AG09319 (cell line): ENCODE data around the gene UVRAG.
"Not testable (repeated sequence)": the region's sequence is repeated elsewhere in the genome, so short reads cannot be mapped to it uniquely, and the experiment has no call there.

Experiments
- DNase-seq: peaks from one replicate; pipeline ENCODE4 v3.0.0-alpha.2; 2010; ENCODE audit warnings: low read depth; ENCODE audit errors: extremely low read depth
- TF ChIP-seq, protein P1 (sequence below): IDR thresholded peaks from 2 replicates; pipeline ENCODE4 v1.5.1; 2011; ENCODE audit warnings: low read depth, mild to moderate bottlenecking, inconsistent platforms, low read length, moderate library complexity

Gene UVRAG

DNA sequence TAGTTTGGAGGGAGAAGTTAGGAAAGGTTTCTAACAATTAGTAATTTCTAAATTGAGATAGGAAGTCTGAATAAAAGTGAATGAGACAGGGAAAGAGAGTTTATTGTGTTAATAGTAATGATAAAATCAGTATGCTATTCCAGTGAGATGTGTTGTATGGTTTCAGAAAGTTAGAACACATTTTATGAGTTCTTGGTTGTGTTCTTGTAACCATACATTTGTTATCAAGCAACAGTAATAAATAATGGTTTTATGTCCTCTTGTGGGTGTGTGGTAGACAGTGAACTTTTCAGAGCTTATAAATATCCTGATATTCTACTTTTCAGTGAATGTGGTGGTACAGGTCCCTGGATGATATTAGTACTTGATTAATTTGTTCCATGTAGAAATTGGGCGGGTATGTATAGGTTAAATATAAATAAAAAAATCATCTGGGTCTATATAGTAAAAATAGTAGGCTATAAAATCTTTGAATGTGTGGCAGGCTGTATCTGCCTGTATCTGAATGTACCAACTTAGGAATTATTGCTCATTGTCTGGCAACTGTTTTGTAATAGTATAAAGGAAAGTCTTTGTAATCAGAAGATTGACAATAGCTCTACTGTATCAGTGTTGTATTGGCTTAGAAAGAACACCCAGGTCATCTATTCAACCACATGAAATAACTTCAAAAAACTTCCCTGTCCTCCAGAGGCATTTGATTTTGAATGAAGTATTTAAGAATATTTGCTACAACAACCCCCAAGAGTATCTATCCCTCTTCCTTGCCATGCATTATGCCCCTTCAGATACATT is 54.8 kb downstream of the UVRAG start:
- TF ChIP-seq, protein P1, sequence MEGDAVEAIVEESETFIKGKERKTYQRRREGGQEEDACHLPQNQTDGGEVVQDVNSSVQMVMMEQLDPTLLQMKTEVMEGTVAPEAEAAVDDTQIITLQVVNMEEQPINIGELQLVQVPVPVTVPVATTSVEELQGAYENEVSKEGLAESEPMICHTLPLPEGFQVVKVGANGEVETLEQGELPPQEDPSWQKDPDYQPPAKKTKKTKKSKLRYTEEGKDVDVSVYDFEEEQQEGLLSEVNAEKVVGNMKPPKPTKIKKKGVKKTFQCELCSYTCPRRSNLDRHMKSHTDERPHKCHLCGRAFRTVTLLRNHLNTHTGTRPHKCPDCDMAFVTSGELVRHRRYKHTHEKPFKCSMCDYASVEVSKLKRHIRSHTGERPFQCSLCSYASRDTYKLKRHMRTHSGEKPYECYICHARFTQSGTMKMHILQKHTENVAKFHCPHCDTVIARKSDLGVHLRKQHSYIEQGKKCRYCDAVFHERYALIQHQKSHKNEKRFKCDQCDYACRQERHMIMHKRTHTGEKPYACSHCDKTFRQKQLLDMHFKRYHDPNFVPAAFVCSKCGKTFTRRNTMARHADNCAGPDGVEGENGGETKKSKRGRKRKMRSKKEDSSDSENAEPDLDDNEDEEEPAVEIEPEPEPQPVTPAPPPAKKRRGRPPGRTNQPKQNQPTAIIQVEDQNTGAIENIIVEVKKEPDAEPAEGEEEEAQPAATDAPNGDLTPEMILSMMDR: no peak
- no peak for DNase-seq

DNA sequence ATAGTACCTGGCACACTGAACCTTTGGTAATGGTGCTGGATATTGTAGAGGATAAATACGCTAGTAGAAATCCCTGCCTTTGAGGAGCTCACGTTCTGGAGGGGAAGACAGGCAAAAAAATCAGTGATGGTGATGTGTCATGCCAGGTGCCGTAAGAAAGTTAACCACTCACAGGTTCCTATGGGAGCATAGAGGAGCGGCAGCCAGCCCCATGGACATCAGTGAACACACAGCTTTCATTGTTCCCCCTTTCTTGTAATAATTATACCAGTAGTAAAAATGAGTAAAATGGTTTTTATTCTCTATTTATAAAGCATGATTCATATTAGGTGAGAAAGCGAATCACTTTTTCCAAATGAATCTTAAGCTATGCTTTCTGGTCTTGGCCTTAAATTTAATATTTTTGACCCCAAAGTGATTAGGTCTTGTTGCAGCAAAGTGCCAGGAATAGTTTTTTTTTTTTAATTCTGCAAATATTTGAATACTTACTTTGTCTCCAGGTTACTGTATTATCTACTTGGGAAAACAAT is 57.9 kb downstream of the UVRAG start:
- TF ChIP-seq, protein P1: no peak
- no peak for DNase-seq

GRCh38 chr11:75873417-75874221 is 58.6 kb downstream of the UVRAG start:
- DNase-seq: no peak
- TF ChIP-seq, protein P1: no peak

GRCh38 chr11:75874684-75875341 is 59.8 kb downstream of the UVRAG start:
- TF ChIP-seq, protein P1: no peak
- DNase-seq: no peak

- not testable (repeated sequence) for DNase-seq
Observed at GRCh38 chr11:75877327-75877726, 62.3 kb downstream of the UVRAG start.

GRCh38 chr11:75877931-75878330 is 62.9 kb downstream of the UVRAG start:
- not testable (repeated sequence) for DNase-seq

DNA sequence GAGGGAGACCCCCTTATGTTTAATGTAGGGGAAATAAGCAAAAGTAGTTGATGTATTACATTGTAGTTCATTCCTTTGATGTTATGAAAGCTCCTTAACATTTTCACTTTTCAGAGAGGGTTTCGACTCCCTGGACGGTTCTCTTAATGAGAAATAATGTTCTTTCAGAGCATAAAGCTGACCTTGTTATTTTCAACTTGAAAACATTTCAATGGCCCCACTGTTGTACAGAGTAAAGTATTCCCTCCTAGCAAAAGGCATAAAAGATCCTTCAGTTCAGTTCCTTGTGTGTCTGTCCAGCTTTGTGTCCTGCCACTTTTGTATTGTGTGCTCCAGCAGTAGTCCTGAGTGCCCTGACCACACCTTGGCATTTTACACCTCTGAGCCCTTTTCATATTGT is 63.9 kb downstream of the UVRAG start:
- TF ChIP-seq, protein P1: no peak
- DNase-seq: no peak

DNA sequence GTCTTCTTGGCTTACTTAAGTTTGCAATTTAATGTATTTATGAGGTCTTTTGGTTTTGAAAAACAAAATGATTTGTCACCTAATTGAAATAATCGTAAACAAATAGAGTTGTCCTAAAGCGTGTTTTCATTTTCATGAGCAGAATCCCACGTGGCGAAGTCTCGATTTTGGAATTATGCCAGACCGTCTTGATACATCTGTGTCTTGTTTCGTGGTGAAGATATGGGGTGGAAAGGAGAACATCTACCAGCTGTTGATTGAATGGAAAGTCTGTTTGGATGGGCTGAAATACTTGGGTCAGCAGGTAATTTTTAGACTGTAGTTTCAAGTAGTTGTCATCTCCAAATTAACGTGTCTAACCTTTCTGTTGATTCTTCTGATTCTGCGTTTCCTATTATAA is 64.7 kb downstream of the UVRAG start:
- TF ChIP-seq, protein P1: no peak
- no peak for DNase-seq

DNA sequence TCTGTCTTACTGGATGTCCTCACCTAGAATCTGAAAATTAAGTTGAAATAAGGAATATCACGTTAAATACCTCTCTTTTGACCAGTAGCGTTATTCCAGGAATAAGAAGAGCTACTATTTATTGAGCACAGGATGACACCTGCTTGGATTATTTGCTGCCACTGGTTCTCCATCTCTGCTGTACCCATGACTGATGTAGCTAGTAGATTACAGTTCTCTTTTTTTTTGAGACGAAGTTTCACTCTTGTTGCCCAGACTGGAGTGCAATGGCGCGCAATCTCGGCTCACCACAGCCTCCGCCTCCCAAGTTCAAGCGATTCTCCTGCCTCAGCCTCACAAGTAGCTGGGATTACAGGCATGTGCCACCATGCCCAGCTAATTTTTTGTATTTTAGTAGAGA is 65.3 kb downstream of the UVRAG start:
- not testable (repeated sequence) for DNase-seq
